Nephron progenitor cell (in vitro differentiated cells): Measurements from ENCODE around the gene MYLIP.

Experiments
- DNase-seq: peaks from one replicate; pipeline ENCODE4 v3.0.0; 2021
- H3K27ac Mint-ChIP-seq: 2 replicates; pipeline ENCODE4 v1.8.0; 2021; ENCODE audit warnings: mild to moderate bottlenecking, moderate library complexity, mixed read lengths
- H3K27me3 Mint-ChIP-seq: 2 replicates; pipeline ENCODE4 v1.8.0; 2021; ENCODE audit warnings: mild to moderate bottlenecking, low read depth, mixed read lengths; ENCODE audit not compliant: poor library complexity
- H3K36me3 Mint-ChIP-seq: 2 replicates; pipeline ENCODE4 v1.8.0; 2021; ENCODE audit warnings: low read depth, mixed read lengths
- H3K4me1 Mint-ChIP-seq: 2 replicates; pipeline ENCODE4 v1.8.0; 2021; ENCODE audit warnings: mixed read lengths
- H3K4me3 Mint-ChIP-seq: 2 replicates; pipeline ENCODE4 v1.8.0; 2021; ENCODE audit warnings: mild to moderate bottlenecking, moderate library complexity, mixed read lengths
- H3K9me3 Mint-ChIP-seq: 2 replicates; pipeline ENCODE4 v1.8.0; 2021; ENCODE audit warnings: mild to moderate bottlenecking, moderate library complexity, mixed read lengths
- CTCF ChIP-seq: fragments of 200-600 bp; sonication (generic); IDR thresholded peaks from 2 replicates; pipeline ENCODE4 v1.5.0; 2021; ENCODE audit warnings: antibody characterized with exemption

The MYLIP gene

GRCh38 chr6:16087386-16087785, 41.5 kb upstream of the MYLIP start:
- no peak overlapping the region for H3K4me3 Mint-ChIP-seq
- peaks cover 2% of the 10 kb centered on the region for H3K27me3 Mint-ChIP-seq
- DNase-seq: no peak
- no peak for TF ChIP-seq CTCF
- H3K27ac Mint-ChIP-seq: no peak overlapping the region
- no peaks in the 10 kb centered on the region for H3K36me3 Mint-ChIP-seq
- peaks cover 4% of the 10 kb centered on the region for H3K9me3 Mint-ChIP-seq
- H3K4me1 Mint-ChIP-seq: no peaks in the 10 kb centered on the region

GRCh38 chr6:16088409-16088808, 40.5 kb upstream of the MYLIP start:
- Mint-ChIP-seq H3K4me3 (no peak overlapping the region), H3K27ac (no peak overlapping the region)
- no peak for TF ChIP-seq CTCF

GRCh38 chr6:16089232-16090062, 39.4 kb upstream of the MYLIP start:
- H3K9me3 Mint-ChIP-seq: peaks cover 4% of the 10 kb centered on the region
- H3K36me3 Mint-ChIP-seq: no peaks in the 10 kb centered on the region
- no peak overlapping the region for H3K27ac Mint-ChIP-seq
- H3K27me3 Mint-ChIP-seq: peaks cover 5% of the 10 kb centered on the region
- DNase-seq: no peak
- H3K4me3 Mint-ChIP-seq: no peak overlapping the region
- TF ChIP-seq CTCF: no peak
- no peaks in the 10 kb centered on the region for H3K4me1 Mint-ChIP-seq

More at GRCh38 chr6:16088409-16088808, 40.5 kb upstream of the MYLIP start:
- peaks cover 4% of the 10 kb centered on the region for H3K9me3 Mint-ChIP-seq
- no peaks in the 10 kb centered on the region for H3K4me1 Mint-ChIP-seq
- no peaks in the 10 kb centered on the region for H3K36me3 Mint-ChIP-seq
- no peak for DNase-seq
- peaks cover 2% of the 10 kb centered on the region for H3K27me3 Mint-ChIP-seq

GRCh38 chr6:16090452-16090851, 38.4 kb upstream of the MYLIP start:
- H3K4me1 Mint-ChIP-seq: no peaks in the 10 kb centered on the region
- no peaks in the 10 kb centered on the region for H3K36me3 Mint-ChIP-seq
- H3K9me3 Mint-ChIP-seq: peaks cover 4% of the 10 kb centered on the region
- no peak overlapping the region for H3K4me3 Mint-ChIP-seq
- H3K27ac Mint-ChIP-seq: no peak overlapping the region
- H3K27me3 Mint-ChIP-seq: peaks cover 5% of the 10 kb centered on the region
- no peak for DNase-seq
- no peak for TF ChIP-seq CTCF

GRCh38 chr6:16090920-16091319, 38.0 kb upstream of the MYLIP start:
- H3K9me3 Mint-ChIP-seq: no peaks in the 10 kb centered on the region
- TF ChIP-seq CTCF: no peak
- H3K27ac Mint-ChIP-seq: no peak overlapping the region
- no peak for DNase-seq
- no peaks in the 10 kb centered on the region for H3K4me1 Mint-ChIP-seq
- no peak overlapping the region for H3K4me3 Mint-ChIP-seq
- H3K36me3 Mint-ChIP-seq: no peaks in the 10 kb centered on the region
- peaks cover 5% of the 10 kb centered on the region for H3K27me3 Mint-ChIP-seq

GRCh38 chr6:16092140-16092539, 36.7 kb upstream of the MYLIP start:
- H3K4me3 Mint-ChIP-seq: no peak overlapping the region

More at GRCh38 chr6:16092140-16092539, 36.7 kb upstream of the MYLIP start:
- no peak for TF ChIP-seq CTCF
- Mint-ChIP-seq H3K27ac (no peak overlapping the region), H3K9me3 (no peaks in the 10 kb centered on the region), H3K36me3 (no peaks in the 10 kb centered on the region), H3K4me1 (no peaks in the 10 kb centered on the region), H3K27me3 (peaks cover 5% of the 10 kb centered on the region)
- DNase-seq: no peak
